ENCODE measurements around the gene MAPKAP1.

The MAPKAP1 gene

GRCh38 chr9:125691869-125692268 lies 15.1 kb downstream of the MAPKAP1 start:
- Histone ChIP-seq H3K27ac (ENCODE audit: low read length) (no peak overlapping the region), H3K27me3 (ENCODE audit: insufficient read depth, low read length, poor library complexity) (no peaks in the 10 kb centered on the region), H3K36me3 (ENCODE audit: insufficient read depth, low read length) (peaks cover 3% of the 10 kb centered on the region; the same call in 1 of the 2 replicates), H3K4me1 (ENCODE audit: insufficient read depth, low read length) (no peaks in the 10 kb centered on the region), H2AFZ (ENCODE audit: low read depth, low read length) (no peak overlapping the region), H4K20me1 (ENCODE audit: insufficient read depth, low read length) (peaks cover 12% of the 10 kb centered on the region; the same call in 1 of the 2 replicates), H3K9ac (ENCODE audit: low read depth, low read length) (no peak overlapping the region), H3K4me2 (ENCODE audit: insufficient read depth, low read length) (no peak overlapping the region), H3K9me3 (ENCODE audit: insufficient read depth, low read length, severe bottlenecking) (no peaks in the 10 kb centered on the region), H3K4me3 (ENCODE audit: low read depth in 1 of 2, low read length in 2 of 2) (no peak overlapping the region), H3K79me2 (ENCODE audit: insufficient read depth, low read length) (peaks cover 64% of the 10 kb centered on the region)
- no peak for DNase-seq
- no peak for ATAC-seq (ENCODE audit: insufficient read depth, low read depth)
- TF ChIP-seq CTCF (IDR thresholded peaks at IDR 0.05; ENCODE audit: borderline replicate concordance, extremely low read depth, low read length, poor library complexity, severe bottlenecking) (no peak), EZH2 (IDR thresholded peaks at IDR 0.05; ENCODE audit: borderline replicate concordance, low read depth, low read length, severe bottlenecking) (no peak)

GRCh38 chr9:125690679-125691078 lies 16.3 kb downstream of the MAPKAP1 start:
- Histone ChIP-seq H3K4me2 (ENCODE audit: insufficient read depth, low read length) (no peak overlapping the region), H3K4me3 (ENCODE audit: low read depth in 1 of 2, low read length in 2 of 2) (no peak overlapping the region), H3K9ac (ENCODE audit: low read depth, low read length) (no peak overlapping the region), H3K27me3 (ENCODE audit: insufficient read depth, low read length, poor library complexity) (no peaks in the 10 kb centered on the region), H3K36me3 (ENCODE audit: insufficient read depth, low read length) (no peaks in the 10 kb centered on the region; the same call in 1 of the 2 replicates), H4K20me1 (ENCODE audit: insufficient read depth, low read length) (peaks cover 10% of the 10 kb centered on the region; the same call in 1 of the 2 replicates), H3K9me3 (ENCODE audit: insufficient read depth, low read length, severe bottlenecking) (no peaks in the 10 kb centered on the region), H3K79me2 (ENCODE audit: insufficient read depth, low read length) (peaks cover 57% of the 10 kb centered on the region), H2AFZ (ENCODE audit: low read depth, low read length) (no peak overlapping the region), H3K4me1 (ENCODE audit: insufficient read depth, low read length) (no peaks in the 10 kb centered on the region), H3K27ac (ENCODE audit: low read length) (no peak overlapping the region)
- DNase-seq (no peak), ATAC-seq (ENCODE audit: insufficient read depth, low read depth) (no peak)
- TF ChIP-seq EZH2 (IDR thresholded peaks at IDR 0.05; ENCODE audit: borderline replicate concordance, low read depth, low read length, severe bottlenecking) (no peak), CTCF (IDR thresholded peaks at IDR 0.05; ENCODE audit: borderline replicate concordance, extremely low read depth, low read length, poor library complexity, severe bottlenecking) (no peak)

GRCh38 chr9:125687163-125687863 lies 19.7 kb downstream of the MAPKAP1 start:
- Histone ChIP-seq H3K4me2 (ENCODE audit: insufficient read depth, low read length) (no peak overlapping the region), H3K79me2 (ENCODE audit: insufficient read depth, low read length) (peaks cover 44% of the 10 kb centered on the region), H3K27ac (ENCODE audit: low read length) (no peak overlapping the region), H3K9ac (ENCODE audit: low read depth, low read length) (no peak overlapping the region), H3K9me3 (ENCODE audit: insufficient read depth, low read length, severe bottlenecking) (no peaks in the 10 kb centered on the region), H2AFZ (ENCODE audit: low read depth, low read length) (no peak overlapping the region), H3K4me1 (ENCODE audit: insufficient read depth, low read length) (no peaks in the 10 kb centered on the region), H3K27me3 (ENCODE audit: insufficient read depth, low read length, poor library complexity) (no peaks in the 10 kb centered on the region), H4K20me1 (ENCODE audit: insufficient read depth, low read length) (peaks cover 14% of the 10 kb centered on the region; the same call in 1 of the 2 replicates), H3K36me3 (ENCODE audit: insufficient read depth, low read length) (peaks cover 4% of the 10 kb centered on the region; the same call in 1 of the 2 replicates), H3K4me3 (ENCODE audit: low read depth in 1 of 2, low read length in 2 of 2) (no peak overlapping the region)
- TF ChIP-seq CTCF (IDR thresholded peaks at IDR 0.05; ENCODE audit: borderline replicate concordance, extremely low read depth, low read length, poor library complexity, severe bottlenecking) = no peak
- TF ChIP-seq EZH2 (IDR thresholded peaks at IDR 0.05; ENCODE audit: borderline replicate concordance, low read depth, low read length, severe bottlenecking) = no peak
- DNase-seq = no peak
- ATAC-seq (ENCODE audit: insufficient read depth, low read depth) = no peak

Data from DND-41 (cell line).